Psoas muscle (tissue), 8 donors: ENCODE measurements around the gene TCHP. TPM values are rescaled to one million over a fixed set of nuclear protein-coding genes. Genes with fewer than 3 reads are reported as not detected.
A peak's percentile ranks its signal among the peaks of the same experiment; 100 is the strongest.

Experiments used
- ATAC-seq, 4 donors: fragments of 200-7000 bp; cut with Tn5 transposase; one replicate each; pipeline ENCODE4 v1.9.1; 2020; ENCODE audit warnings: moderate library complexity in 3 of 4, mild to moderate bottlenecking in 2 of 4
- DNase-seq, 2 donors: peaks; one replicate each; pipeline ENCODE4 v3.0.0-alpha.2; 2020
- H3K27ac ChIP-seq: fragments of 200-600 bp; one replicate; pipeline ENCODE4 v1.8.0; 2022
- H3K27me3 ChIP-seq, 3 donors: fragments of 200-600 bp in 1 of 3; one replicate each; pipeline versions ENCODE4 v1.6.1 to v1.8.0; 2013 to 2022; ENCODE audit warnings: low read length in 2 of 3, mild to moderate bottlenecking in 2 of 3, moderate library complexity in 1 of 3; ENCODE audit not compliant: insufficient read depth in 3 of 3
- H3K36me3 ChIP-seq, 2 donors: fragments of 200-600 bp in 1 of 2; one replicate each; pipeline versions ENCODE4 v1.6.1 to v1.8.0; 2013 to 2022; ENCODE audit warnings: low read depth in 1 of 2, mild to moderate bottlenecking in 1 of 2, moderate library complexity in 1 of 2; ENCODE audit not compliant: insufficient read depth in 1 of 2
- H3K4me1 ChIP-seq: fragments of 200-600 bp; one replicate; pipeline ENCODE4 v1.8.0; 2022
- H3K4me3 ChIP-seq: fragments of 200-600 bp; one replicate; pipeline ENCODE4 v1.8.0; 2022; ENCODE audit warnings: mild to moderate bottlenecking
- H3K9me3 ChIP-seq: fragments of 200-600 bp; one replicate; pipeline ENCODE4 v1.8.0; 2022
- WGBS, 3 donors: extraction: QIAGEN DNeasy Blood & Tissue Kit; methylation state at CpG; one replicate each; pipeline versions ENCODE4 v1.1.6 to v1.1.7; 2013; 5-methylcytosine and 5-hydroxymethylcytosine counted together
- intact Hi-C, 2 donors: fragments of 100-400 bp; cut with DNase I; formaldehyde crosslinking; loops; one replicate each; pipeline versions ENCODE4 v1.11.0 to v1.14.2; 2022
- polyA plus RNA-seq, 3 donors: library from polyadenylated mRNA; stranded (reverse); fragments of 200-250 nt; gene quantifications; one replicate each; pipeline ENCODE4 v1.2.3, GENCODE V29; 2013
- total RNA-seq, 4 donors: library from RNA; stranded (reverse); fragmentation: NEBNext Ultra II Directional in 2 of 4; extraction: Animal tissue kit (Norgen Biotek cat#: 25700) in 2 of 4; gene quantifications; one replicate each; pipeline versions ENCODE4 v1.2.1 to v1.2.4, GENCODE V29; 2021 to 2023
- TF ChIP-seq, protein P1 (sequence below): fragments of 200-600 bp; IDR thresholded peaks from one replicate; pipeline ENCODE4 v1.8.0; 2022; ENCODE audit warnings: antibody characterized with exemption
- donor health status: healthy with polysubstance abuse.
- donor health status: DM: no; HTN: no; CAD: no; lungs with moderate emphysema.
- donor health status: Bipolar disorder and iron deficiency.
- donor health status: healthy.
- donor health status: DM: yes; HTN: yes; CAD: no.
- donor health status: DM: no; HTN: no; CAD: no.
- donor health status: DM: no; HTN: no; CAD: no.
- donor health status: DM: yes; HTN: yes; CAD: no.

The TCHP gene
- total and polyA plus RNA-seq, 7 donors = 4.5 to 14.8 (median 8.2) TPM

- H3K4me3 ChIP-seq = no peak overlapping the region
- no peaks in the 10 kb centered on the region for H3K9me3 ChIP-seq
- H3K4me1 ChIP-seq = peaks cover 8% of the 10 kb centered on the region
- 87 to 91% (median 89%) methylated on average over 5 of the region's 5 CpGs for WGBS, 3 donors
- peaks cover 12 to 90% of the 10 kb centered on the region in 2 donors for H3K36me3 ChIP-seq
- no peak overlapping the region for H3K27ac ChIP-seq
- TF ChIP-seq, protein P1, sequence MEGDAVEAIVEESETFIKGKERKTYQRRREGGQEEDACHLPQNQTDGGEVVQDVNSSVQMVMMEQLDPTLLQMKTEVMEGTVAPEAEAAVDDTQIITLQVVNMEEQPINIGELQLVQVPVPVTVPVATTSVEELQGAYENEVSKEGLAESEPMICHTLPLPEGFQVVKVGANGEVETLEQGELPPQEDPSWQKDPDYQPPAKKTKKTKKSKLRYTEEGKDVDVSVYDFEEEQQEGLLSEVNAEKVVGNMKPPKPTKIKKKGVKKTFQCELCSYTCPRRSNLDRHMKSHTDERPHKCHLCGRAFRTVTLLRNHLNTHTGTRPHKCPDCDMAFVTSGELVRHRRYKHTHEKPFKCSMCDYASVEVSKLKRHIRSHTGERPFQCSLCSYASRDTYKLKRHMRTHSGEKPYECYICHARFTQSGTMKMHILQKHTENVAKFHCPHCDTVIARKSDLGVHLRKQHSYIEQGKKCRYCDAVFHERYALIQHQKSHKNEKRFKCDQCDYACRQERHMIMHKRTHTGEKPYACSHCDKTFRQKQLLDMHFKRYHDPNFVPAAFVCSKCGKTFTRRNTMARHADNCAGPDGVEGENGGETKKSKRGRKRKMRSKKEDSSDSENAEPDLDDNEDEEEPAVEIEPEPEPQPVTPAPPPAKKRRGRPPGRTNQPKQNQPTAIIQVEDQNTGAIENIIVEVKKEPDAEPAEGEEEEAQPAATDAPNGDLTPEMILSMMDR = no peak
- no peaks in the 10 kb centered on the region for H3K27me3 ChIP-seq
- no peak for ATAC-seq
- intact Hi-C loops = no loop called here
- no peak for DNase-seq
Observed at GRCh38 chr12:109931143-109931542, 31.1 kb downstream of the TCHP start.

- H3K9me3 ChIP-seq = no peaks in the 10 kb centered on the region
- H3K27me3 ChIP-seq = no peaks in the 10 kb centered on the region
- TF ChIP-seq, protein P1 = no peak
- no peak for DNase-seq
- ATAC-seq = no peak
- no peak overlapping the region for H3K4me3 ChIP-seq
- H3K4me1 ChIP-seq = peaks cover 4% of the 10 kb centered on the region
- H3K36me3 ChIP-seq = peaks cover 17 to 92% of the 10 kb centered on the region in 2 donors
- H3K27ac ChIP-seq = no peak overlapping the region
- WGBS, 3 donors = 44 to 63% (median 50%) methylated on average over 14 of the region's 14 CpGs
- intact Hi-C loops = no loop called here
Observed at GRCh38 chr12:109932878-109933503, 32.9 kb downstream of the TCHP start.

DNA sequence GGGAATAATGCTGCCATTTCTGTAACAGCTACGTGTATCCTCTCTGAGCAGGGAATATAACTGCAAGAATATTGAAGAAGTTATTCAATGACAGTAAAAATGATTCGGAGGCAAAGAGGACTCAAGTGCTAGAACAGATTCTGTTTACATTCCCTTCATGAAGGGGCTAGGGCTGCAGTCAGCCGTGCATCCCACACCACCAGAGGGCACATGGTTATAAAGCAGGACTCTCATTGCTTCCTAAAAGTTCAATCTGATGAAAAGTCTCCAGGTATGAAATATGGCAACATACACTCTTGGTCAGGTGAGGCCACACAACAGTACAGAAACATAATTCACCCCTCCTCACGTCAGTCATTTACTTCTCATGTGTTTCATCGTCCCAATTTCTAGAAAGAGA, 34.0 kb downstream of the TCHP start:
- DNase-seq (no peak), ATAC-seq (peak in 1 of 4 donors; percentile 48)
- Histone ChIP-seq H3K4me1 (no peaks in the 10 kb centered on the region), H3K27ac (no peak overlapping the region), H3K9me3 (no peaks in the 10 kb centered on the region), H3K4me3 (no peak overlapping the region), H3K27me3 (no peaks in the 10 kb centered on the region), H3K36me3 (peaks cover 17 to 100% of the 10 kb centered on the region in 2 donors)
- intact Hi-C loops = no loop called here
- TF ChIP-seq, protein P1 = no peak
- WGBS, 3 donors = 66 to 73% (median 68%) methylated on average over 5 of the region's 5 CpGs

DNA sequence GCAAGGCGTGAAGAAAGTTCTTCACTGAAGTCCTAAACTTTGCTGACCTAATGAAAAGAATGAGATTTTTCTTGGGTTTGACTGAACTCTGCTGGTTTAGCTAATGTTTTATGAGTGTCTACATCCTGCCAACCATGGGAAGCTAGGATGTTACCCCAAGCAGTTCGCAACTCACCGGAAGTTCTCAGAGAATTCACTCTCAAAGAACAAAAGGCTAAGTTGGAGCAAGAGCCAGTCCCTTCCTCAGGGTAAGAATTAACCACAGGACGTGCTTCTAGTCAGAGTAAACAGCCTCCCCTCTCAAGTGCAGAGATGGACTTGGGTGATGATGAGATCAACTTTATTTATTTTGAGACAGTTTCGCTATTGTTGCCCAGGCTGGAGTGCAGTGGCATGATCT, 37.3 kb downstream of the TCHP start:
- 80 to 88% (median 82%) methylated on average over 5 of the region's 5 CpGs for WGBS, 3 donors
- ATAC-seq (no peak), DNase-seq (no peak)
- intact Hi-C loops = no loop called here
- TF ChIP-seq, protein P1 = no peak
- no peak overlapping the region for H3K27ac ChIP-seq
- no peaks in the 10 kb centered on the region for H3K4me1 ChIP-seq
- H3K9me3 ChIP-seq = no peaks in the 10 kb centered on the region
- no peak overlapping the region for H3K4me3 ChIP-seq
- H3K36me3 ChIP-seq = peaks cover 12 to 98% of the 10 kb centered on the region in 2 donors
- no peaks in the 10 kb centered on the region for H3K27me3 ChIP-seq

DNA sequence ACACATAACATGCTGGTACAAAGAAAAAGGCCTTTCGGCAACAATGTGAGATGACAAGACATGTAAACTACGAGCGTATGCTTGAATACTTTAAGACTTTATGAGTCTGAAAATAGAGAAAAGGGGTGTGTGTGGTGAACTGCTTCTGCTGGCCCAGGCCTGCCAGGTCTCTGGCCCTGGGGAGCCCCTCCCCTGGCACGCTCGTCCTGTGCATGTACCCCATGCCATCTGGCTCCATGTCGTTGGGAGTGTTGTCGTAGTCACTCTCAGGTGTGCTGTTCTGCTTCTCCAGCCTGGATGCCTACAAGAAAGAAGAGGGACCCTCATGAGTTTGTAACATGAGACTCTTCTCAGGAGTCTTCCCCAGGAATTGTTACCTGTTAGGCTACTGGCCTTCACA, 38.9 kb downstream of the TCHP start:
- 92 to 94% (median 94%) methylated on average over 7 of the region's 7 CpGs for WGBS, 3 donors
- no peak for ATAC-seq

More for the DNA sequence above, 38.9 kb downstream of the TCHP start:
- Histone ChIP-seq H3K9me3 (no peaks in the 10 kb centered on the region), H3K4me1 (no peaks in the 10 kb centered on the region), H3K36me3 (peaks cover 12 to 96% of the 10 kb centered on the region in 2 donors), H3K4me3 (no peak overlapping the region), H3K27me3 (no peaks in the 10 kb centered on the region), H3K27ac (no peak overlapping the region)
- intact Hi-C loops = no loop called here
- TF ChIP-seq, protein P1 = no peak
- DNase-seq = no peak
